PC-9 (cell line): Measurements from ENCODE around the gene PPP1R9A.

ENCODE experiments used
- CTCF ChIP-seq: fragments of 200-600 bp; sonication (generic); conservative IDR thresholded peaks from 2 replicates; pipeline ENCODE4 v1.6.1; 2017; ENCODE audit warnings: mixed run types, antibody characterized with exemption, mild to moderate bottlenecking, moderate library complexity
- EZH2 ChIP-seq: fragments of 200-600 bp; sonication (generic); IDR thresholded peaks from 2 replicates; pipeline ENCODE4 v1.8.0; 2017; ENCODE audit warnings: antibody characterized with exemption, low read depth

GRCh38 chr7:95304990-95305389 lies 397.6 kb downstream of the PPP1R9A start:
- no peak for TF ChIP-seq CTCF
- TF ChIP-seq EZH2 = no peak
